Renal pelvis (tissue), 4 donors: ENCODE data around the gene ZNF669. TPM values are rescaled to one million over a fixed set of nuclear protein-coding genes. Genes with fewer than 3 reads are reported as not detected.

Experiments used
- DNase-seq: peaks from one replicate; pipeline ENCODE4 v3.0.0-alpha.2; 2013
- polyA plus RNA-seq, 3 donors: library from polyadenylated mRNA; unstranded; fragments of 120-200 nt; gene quantifications; one replicate each; pipeline ENCODE4 v1.2.1, GENCODE V29; 2013; ENCODE audit not compliant: insufficient read length in 3 of 3

ZNF669 gene
- polyA plus RNA-seq, 3 donors = 10.9 to 14.1 (median 11.4) TPM

DNA sequence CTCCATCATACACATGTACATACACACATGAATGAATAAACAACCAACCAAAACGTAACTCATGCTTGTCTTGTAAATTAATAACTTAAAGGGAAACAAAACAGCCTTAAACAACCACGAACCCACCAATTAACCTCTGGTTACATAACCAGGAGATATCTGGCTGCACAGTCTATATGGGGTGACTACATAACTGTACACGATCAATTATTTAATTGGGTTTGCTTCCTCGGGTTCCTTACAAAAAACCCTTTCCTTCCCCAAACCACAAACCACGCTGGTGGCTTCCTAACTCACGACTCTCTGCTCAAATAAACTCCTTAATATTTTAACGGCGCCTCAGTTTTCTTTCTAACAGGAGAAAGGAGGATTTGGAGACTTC lies 26.3 kb downstream of the ZNF669 start:
- DNase-seq = peak; percentile 12

- no peak for DNase-seq
Measured at GRCh38 chr1:247077213-247077612, 26.9 kb downstream of the ZNF669 start.

DNA sequence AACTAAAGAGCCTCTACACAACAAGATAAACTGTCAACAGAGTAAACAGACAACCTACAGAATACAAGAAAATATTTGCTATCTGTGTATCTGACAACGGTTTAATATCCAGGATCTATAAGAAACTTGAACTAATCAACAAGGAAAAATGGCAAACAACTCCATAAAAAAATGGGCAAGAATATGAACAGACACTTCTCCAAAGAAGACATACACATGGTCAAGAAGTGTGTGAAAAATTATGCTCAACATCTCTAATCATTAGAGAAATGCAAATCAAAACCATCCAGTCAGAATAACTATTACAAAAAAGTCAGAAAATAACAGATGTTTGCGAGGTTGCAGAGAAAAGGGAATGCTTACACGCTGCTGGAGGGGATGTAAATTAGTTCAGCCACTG lies 33.5 kb downstream of the ZNF669 start:
- DNase-seq = no peak

GRCh38 chr1:247064304-247064703 lies 39.9 kb downstream of the ZNF669 start:
- no peak for DNase-seq

GRCh38 chr1:247060771-247061170 lies 43.4 kb downstream of the ZNF669 start:
- no peak for DNase-seq

DNA sequence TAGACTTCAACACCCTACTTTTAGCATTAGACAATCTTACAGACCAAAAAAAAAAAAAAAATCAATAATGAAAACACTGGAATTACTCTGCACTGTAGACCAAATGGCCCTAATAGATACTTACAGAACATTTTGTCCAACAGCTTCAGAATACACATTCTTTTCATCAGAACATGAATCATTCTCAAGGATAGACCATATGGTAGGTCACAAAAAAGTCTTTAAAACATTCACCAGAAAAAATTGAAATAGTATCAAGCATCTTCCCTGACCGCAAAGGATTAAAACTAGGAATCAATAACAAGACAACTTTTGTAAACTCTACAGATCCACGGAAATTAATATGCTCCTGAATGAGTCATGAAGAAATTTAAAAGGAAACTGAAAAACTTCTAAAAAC lies 48.1 kb downstream of the ZNF669 start:
- no peak for DNase-seq

GRCh38 chr1:247054992-247055415 lies 49.2 kb downstream of the ZNF669 start:
- DNase-seq = no peak

Other genes starting within 250 kb of the ZNF669 start
- 10 to 100 TPM; 46.4 to 55.2 (median 46.7) TPM for gene AHCTF1, start 172.4 kb downstream of the ZNF669 start, polyA plus RNA-seq
- 1 to 10 TPM; 3.1 to 5.0 (median 3.4) TPM for gene ZNF695, start 96.3 kb downstream of the ZNF669 start, polyA plus RNA-seq
- 1 to 10 TPM; 6.6 to 7.9 (median 7.2) TPM for gene ZNF670, start 25.5 kb downstream of the ZNF669 start, polyA plus RNA-seq
- gene ZNF124, start 67.7 kb upstream of the ZNF669 start, polyA plus RNA-seq = 10 to 100 TPM; 18.3 to 34.8 (median 33.8) TPM
- under 1 TPM in 2 of 3 donors, not detected in 1; 0.14 to 0.43 TPM for gene VN1R5, start 151.7 kb upstream of the ZNF669 start, polyA plus RNA-seq
- gene ZNF496, start 227.5 kb upstream of the ZNF669 start, polyA plus RNA-seq = 10 to 100 TPM; 36.5 to 52.7 (median 39.6) TPM